ENCODE results near the gene PRKG1.

The PRKG1 gene

DNA sequence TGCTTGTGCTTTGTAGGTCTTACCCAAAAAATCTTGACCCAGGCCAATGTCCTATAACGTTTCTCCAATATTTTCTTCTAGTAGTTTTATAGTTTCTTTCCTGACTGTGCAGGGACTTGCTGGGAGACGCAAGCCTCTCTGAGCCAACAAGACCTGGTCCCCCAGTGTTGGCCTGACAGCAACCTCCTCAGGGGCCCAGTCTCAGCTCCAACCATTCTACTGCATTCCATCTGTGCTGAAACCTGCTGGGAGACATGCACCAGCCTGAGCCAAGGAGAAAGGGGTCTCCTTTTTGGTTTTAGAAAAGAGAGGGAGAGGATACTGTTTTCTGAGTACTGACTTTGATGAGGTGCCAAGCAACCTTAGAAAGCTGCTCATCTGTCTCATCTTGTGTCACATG is 251.4 kb downstream of the PRKG1 start:
- TF ChIP-seq EZH2phosphoT487 (IDR thresholded peaks at IDR 0.05; ENCODE audit: borderline replicate concordance) (no peak), CTCF (conservative IDR thresholded peaks at IDR 0.05; ENCODE audit: low read length) (no peak)
- Histone ChIP-seq H4K20me1 (ENCODE audit: insufficient read depth, low read length, poor library complexity, severe bottlenecking) (no peaks in the 10 kb centered on the region), H3K4me3 (ENCODE audit: low read length, poor library complexity, severe bottlenecking) (no peak overlapping the region), H3K9me2 (replicated peaks; ENCODE audit: low read depth, low read length) (no peaks in the 10 kb centered on the region), H3K4me2 (ENCODE audit: low read depth, low read length, poor library complexity, severe bottlenecking) (no peak overlapping the region), H3K4me1 (ENCODE audit: insufficient read depth, low read length, poor library complexity, severe bottlenecking) (no peaks in the 10 kb centered on the region), H3K79me2 (ENCODE audit: insufficient read depth, low read length) (no peaks in the 10 kb centered on the region), H3F3A (ENCODE audit: low read depth) (no peaks in the 10 kb centered on the region), H3K9me3 (ENCODE audit: insufficient read depth, low read depth, low read length) (no peaks in the 10 kb centered on the region), H3K9ac (ENCODE audit: low read depth, low read length, poor library complexity, severe bottlenecking) (no peak overlapping the region), H3K27me3 (ENCODE audit: insufficient read depth, low read length, poor library complexity, severe bottlenecking) (no peaks in the 10 kb centered on the region), H3K36me3 (ENCODE audit: insufficient read depth, low read length) (no peaks in the 10 kb centered on the region), H2AFZ (ENCODE audit: low read length) (no peak overlapping the region)

GRCh38 chr10:51326174-51326573 is 251.9 kb downstream of the PRKG1 start:
- Histone ChIP-seq H3K27me3 (ENCODE audit: insufficient read depth, low read length, poor library complexity, severe bottlenecking) (no peaks in the 10 kb centered on the region), H3K79me2 (ENCODE audit: insufficient read depth, low read length) (no peaks in the 10 kb centered on the region), H3K4me1 (ENCODE audit: insufficient read depth, low read length, poor library complexity, severe bottlenecking) (no peaks in the 10 kb centered on the region), H2AFZ (ENCODE audit: low read length) (no peak overlapping the region), H3K9me2 (replicated peaks; ENCODE audit: low read depth, low read length) (no peaks in the 10 kb centered on the region), H3K36me3 (ENCODE audit: insufficient read depth, low read length) (no peaks in the 10 kb centered on the region), H3K9ac (ENCODE audit: low read depth, low read length, poor library complexity, severe bottlenecking) (no peak overlapping the region), H3F3A (ENCODE audit: low read depth) (no peaks in the 10 kb centered on the region), H3K4me3 (ENCODE audit: low read length, poor library complexity, severe bottlenecking) (no peak overlapping the region), H3K9me3 (ENCODE audit: insufficient read depth, low read depth, low read length) (no peaks in the 10 kb centered on the region), H3K4me2 (ENCODE audit: low read depth, low read length, poor library complexity, severe bottlenecking) (no peak overlapping the region), H4K20me1 (ENCODE audit: insufficient read depth, low read length, poor library complexity, severe bottlenecking) (no peaks in the 10 kb centered on the region)
- TF ChIP-seq CTCF (conservative IDR thresholded peaks at IDR 0.05; ENCODE audit: low read length), result no peak
- TF ChIP-seq EZH2phosphoT487 (IDR thresholded peaks at IDR 0.05; ENCODE audit: borderline replicate concordance), result no peak

- Histone ChIP-seq H4K20me1 (ENCODE audit: insufficient read depth, low read length, poor library complexity, severe bottlenecking) (no peaks in the 10 kb centered on the region), H3K4me1 (ENCODE audit: insufficient read depth, low read length, poor library complexity, severe bottlenecking) (no peaks in the 10 kb centered on the region), H3K4me3 (ENCODE audit: low read length, poor library complexity, severe bottlenecking) (no peak overlapping the region), H3K9ac (ENCODE audit: low read depth, low read length, poor library complexity, severe bottlenecking) (no peak overlapping the region), H3K9me2 (replicated peaks; ENCODE audit: low read depth, low read length) (no peaks in the 10 kb centered on the region), H3K9me3 (ENCODE audit: insufficient read depth, low read depth, low read length) (no peaks in the 10 kb centered on the region), H3F3A (ENCODE audit: low read depth) (no peaks in the 10 kb centered on the region), H3K36me3 (ENCODE audit: insufficient read depth, low read length) (no peaks in the 10 kb centered on the region), H2AFZ (ENCODE audit: low read length) (no peak overlapping the region), H3K79me2 (ENCODE audit: insufficient read depth, low read length) (no peaks in the 10 kb centered on the region), H3K27me3 (ENCODE audit: insufficient read depth, low read length, poor library complexity, severe bottlenecking) (no peaks in the 10 kb centered on the region), H3K4me2 (ENCODE audit: low read depth, low read length, poor library complexity, severe bottlenecking) (no peak overlapping the region)
- TF ChIP-seq EZH2phosphoT487 (IDR thresholded peaks at IDR 0.05; ENCODE audit: borderline replicate concordance), result no peak
- no peak for TF ChIP-seq CTCF (conservative IDR thresholded peaks at IDR 0.05; ENCODE audit: low read length)
These were observed 253.1 kb downstream of the PRKG1 start for GRCh38 chr10:51327432-51327831.

Data from Loucy (cell line).